Neural progenitor cell (in vitro differentiated cells): ENCODE measurements around the gene KCNQ1.

ENCODE experiments used
- EZH2 ChIP-seq: fragments of 200-600 bp; sonication (generic); IDR thresholded peaks from 2 replicates; pipeline ENCODE4 v1.6.1; 2017; ENCODE audit warnings: antibody characterized with exemption, mild to moderate bottlenecking, moderate library complexity
- TF ChIP-seq, protein P1 (sequence below): fragments of 200-600 bp; sonication (generic); IDR thresholded peaks from 2 replicates; pipeline ENCODE4 v1.5.1; 2017; ENCODE audit warnings: antibody characterized with exemption, mild to moderate bottlenecking

DNA sequence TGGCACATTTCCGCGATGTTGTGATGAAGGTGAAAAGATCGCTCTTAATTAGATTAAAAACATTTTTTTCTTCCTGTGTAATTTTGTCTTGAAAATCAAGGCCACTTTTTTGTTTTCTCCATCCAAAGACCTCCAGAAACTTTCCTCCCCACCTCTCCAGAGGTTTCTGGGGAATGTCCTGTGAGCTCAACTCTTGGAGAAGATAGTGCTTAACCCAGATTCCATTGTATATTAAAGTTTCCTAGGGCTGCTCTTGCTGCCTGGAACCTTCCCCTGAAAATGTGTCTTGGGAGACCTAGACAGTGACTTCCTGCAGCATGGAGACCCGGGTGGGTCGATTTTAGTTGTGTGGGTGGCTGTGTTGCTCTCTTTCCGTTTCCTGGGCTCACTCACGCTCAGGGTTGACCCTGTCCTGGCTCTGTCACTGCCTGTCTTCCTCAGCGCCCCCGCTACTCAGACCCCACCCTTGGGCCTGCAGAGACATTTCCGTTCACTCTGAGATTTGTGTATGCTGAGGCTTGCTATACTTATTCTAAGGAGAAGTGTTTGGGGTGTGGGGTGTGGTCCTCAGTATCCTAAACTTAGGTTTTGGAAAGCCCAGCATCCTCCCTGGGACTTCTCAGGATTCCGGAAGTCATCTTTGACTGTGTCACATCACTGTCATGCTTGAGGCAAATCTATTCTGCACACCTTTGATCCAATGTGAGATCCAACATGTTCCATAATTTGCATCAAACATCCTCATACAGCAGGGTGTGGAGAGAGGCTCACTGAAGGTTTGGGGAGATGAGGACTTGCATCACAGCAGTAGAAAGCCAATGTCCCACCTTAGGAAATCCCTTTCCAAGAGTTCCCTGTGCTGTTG is 207.8 kb downstream of the KCNQ1 start:
- no peak for TF ChIP-seq EZH2
- TF ChIP-seq, protein P1, sequence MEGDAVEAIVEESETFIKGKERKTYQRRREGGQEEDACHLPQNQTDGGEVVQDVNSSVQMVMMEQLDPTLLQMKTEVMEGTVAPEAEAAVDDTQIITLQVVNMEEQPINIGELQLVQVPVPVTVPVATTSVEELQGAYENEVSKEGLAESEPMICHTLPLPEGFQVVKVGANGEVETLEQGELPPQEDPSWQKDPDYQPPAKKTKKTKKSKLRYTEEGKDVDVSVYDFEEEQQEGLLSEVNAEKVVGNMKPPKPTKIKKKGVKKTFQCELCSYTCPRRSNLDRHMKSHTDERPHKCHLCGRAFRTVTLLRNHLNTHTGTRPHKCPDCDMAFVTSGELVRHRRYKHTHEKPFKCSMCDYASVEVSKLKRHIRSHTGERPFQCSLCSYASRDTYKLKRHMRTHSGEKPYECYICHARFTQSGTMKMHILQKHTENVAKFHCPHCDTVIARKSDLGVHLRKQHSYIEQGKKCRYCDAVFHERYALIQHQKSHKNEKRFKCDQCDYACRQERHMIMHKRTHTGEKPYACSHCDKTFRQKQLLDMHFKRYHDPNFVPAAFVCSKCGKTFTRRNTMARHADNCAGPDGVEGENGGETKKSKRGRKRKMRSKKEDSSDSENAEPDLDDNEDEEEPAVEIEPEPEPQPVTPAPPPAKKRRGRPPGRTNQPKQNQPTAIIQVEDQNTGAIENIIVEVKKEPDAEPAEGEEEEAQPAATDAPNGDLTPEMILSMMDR, result no peak
